Common myeloid progenitor, CD34-positive (primary cell): ENCODE measurements around the gene CMTM4.
"Not testable (repeated sequence)": the region's sequence is repeated elsewhere in the genome, so short reads cannot be mapped to it uniquely, and the experiment has no call there.

Experiments
- CTCF ChIA-PET: fragments of 350-600 bp; sonication (Branson Sonifier 250); formaldehyde crosslinking; loops from one replicate; lab custom pipeline; 2021; ENCODE audit warnings: antibody characterized with exemption; lab: Charles Lee
- POLR2A ChIA-PET: fragments of 350-600 bp; sonication (Branson Sonifier 250); formaldehyde crosslinking; loops from one replicate; lab custom pipeline; 2021; ENCODE audit warnings: antibody characterized with exemption; lab: Charles Lee
- DNase-seq, 3 donors: peaks; one replicate each; pipeline versions ENCODE4 v3.0.0 to v3.0.0-alpha.2; 2013
- H3K27ac ChIP-seq, 2 experiments: 1 replicate in 1 of 2; 2 replicates in 1 of 2; pipeline ENCODE4 v1.7.0; 2013; ENCODE audit warnings: inconsistent platforms in 2 of 2, low read length in 2 of 2, mild to moderate bottlenecking in 2 of 2, low read depth in 1 of 2, moderate library complexity in 1 of 2; ENCODE audit not compliant: severe bottlenecking in 2 of 2, insufficient read depth in 1 of 2, poor library complexity in 1 of 2
- H3K27me3 ChIP-seq, 5 experiments: replicated peaks in 2 of 5; 1 replicate in 3 of 5; 2 replicates in 2 of 5; pipeline versions ENCODE4 v1.6.1 to v1.7.0; 2013; ENCODE audit warnings: low read length in 4 of 5, mild to moderate bottlenecking in 2 of 5, moderate library complexity in 2 of 5, inconsistent platforms in 1 of 5; ENCODE audit not compliant: insufficient read depth in 5 of 5, control insufficient read depth in 4 of 5
- H3K36me3 ChIP-seq, 4 experiments: 1 replicate in 2 of 4; 2 replicates in 2 of 4; pipeline versions ENCODE4 v1.6.1 to v1.7.0; 2013; ENCODE audit warnings: low read length in 3 of 4, control low read depth in 1 of 4, mild to moderate bottlenecking in 1 of 4; ENCODE audit not compliant: control insufficient read depth in 4 of 4, insufficient read depth in 4 of 4
- H3K4me1 ChIP-seq, 4 experiments: 1 replicate in 3 of 4; 2 replicates in 1 of 4; pipeline versions ENCODE4 v1.6.1 to v1.7.1; 2013; ENCODE audit warnings: low read length in 3 of 4, mild to moderate bottlenecking in 3 of 4, control low read depth in 1 of 4, inconsistent platforms in 1 of 4, moderate library complexity in 1 of 4; ENCODE audit not compliant: control insufficient read depth in 4 of 4, insufficient read depth in 4 of 4; ENCODE audit errors: control extremely low read depth in 1 of 4
- H3K4me3 ChIP-seq, 7 experiments: 1 replicate in 4 of 7; 2 replicates in 3 of 7; pipeline versions ENCODE4 v1.5.1 to v1.7.0; 2013; ENCODE audit warnings: mild to moderate bottlenecking in 7 of 7, low read length in 6 of 7, moderate library complexity in 6 of 7, inconsistent platforms in 2 of 7, low read depth in 2 of 7, control low read depth in 1 of 7; ENCODE audit not compliant: insufficient read depth in 4 of 7, control insufficient read depth in 1 of 7; ENCODE audit errors: extremely low read depth in 1 of 7
- H3K9me3 ChIP-seq, 5 experiments: 1 replicate in 4 of 5; 2 replicates in 1 of 5; pipeline versions ENCODE4 v1.6.1 to v1.7.1; 2013; ENCODE audit warnings: low read length in 4 of 5, mild to moderate bottlenecking in 2 of 5, inconsistent platforms in 1 of 5, low read depth in 1 of 5, moderate library complexity in 1 of 5; ENCODE audit not compliant: control insufficient read depth in 4 of 5, insufficient read depth in 2 of 5; ENCODE audit errors: control extremely low read depth in 1 of 5
- WGBS: methylation state at CpG from one replicate; pipeline ENCODE4 v1.1.5; 2013; ENCODE audit not compliant: insufficient coverage; 5-methylcytosine and 5-hydroxymethylcytosine counted together

Gene CMTM4

GRCh38 chr16:66574081-66574480, 122.5 kb downstream of the CMTM4 start:
- ChIA-PET CTCF (interaction anchor here (0.9 to 9.9 kb wide), 9 partner anchors 9 to 95 kb away, joined by 3 to 82 read pairs (median 5); partner anchors contain the start of gene CMTM1), POLR2A (interaction anchor here (1.7 kb wide), 1 partner anchor 21 kb away, joined by 6 read pairs; the partner anchor contains the start of gene CKLF)
- Histone ChIP-seq H3K9me3 (no peaks in the 10 kb centered on the region), H3K4me3 (no peak overlapping the region), H3K27me3 (peaks cover 0 to 1% (median 0%) of the 10 kb centered on the region in 5 experiments), H3K4me1 (peaks cover 14 to 56% (median 38%) of the 10 kb centered on the region in 4 experiments), H3K27ac (no peak overlapping the region), H3K36me3 (peaks cover 0 to 4% (median 0%) of the 10 kb centered on the region in 4 experiments)
- 100% methylated on average over 1 of the region's 1 CpG for WGBS
- no peak for DNase-seq

GRCh38 chr16:66572356-66572755, 124.2 kb downstream of the CMTM4 start:
- Histone ChIP-seq H3K36me3 (peaks cover 0 to 4% (median under 1%) of the 10 kb centered on the region in 4 experiments), H3K9me3 (no peaks in the 10 kb centered on the region), H3K4me3 (peak overlapping the region in 2 of 7 experiments; percentile 3 to 22), H3K4me1 (peaks cover 6 to 42% (median 23%) of the 10 kb centered on the region in 4 experiments), H3K27ac (no peak overlapping the region), H3K27me3 (no peaks in the 10 kb centered on the region)
- POLR2A ChIA-PET = no interaction called here
- 0% methylated on average over 2 of the region's 2 CpGs for WGBS
- CTCF ChIA-PET = interaction anchor here (0.6 to 9.9 kb wide), 12 partner anchors 8 to 166 kb away, joined by 3 to 82 read pairs (median 8); partner anchors contain the start of genes CMTM1 and CMTM3
- DNase-seq = peak in 2 of 3 donors; percentile 37 to 51

- Histone ChIP-seq H3K27ac (no peak overlapping the region), H3K9me3 (no peaks in the 10 kb centered on the region), H3K4me1 (peaks cover 9 to 43% (median 25%) of the 10 kb centered on the region in 4 experiments), H3K36me3 (peaks cover 2 to 25% (median 16%) of the 10 kb centered on the region in 4 experiments), H3K27me3 (no peaks in the 10 kb centered on the region), H3K4me3 (no peak overlapping the region)
- no peak for DNase-seq
- WGBS = 86% methylated on average over 2 of the region's 3 CpGs
- ChIA-PET CTCF (interaction anchor here (0.9 to 5.3 kb wide), 10 partner anchors 10 to 163 kb away, joined by 3 to 20 read pairs (median 10); partner anchors contain the start of gene CKLF), POLR2A (interaction anchor here (0.6 kb wide), 1 partner anchor 9 kb away, joined by 3 read pairs; no protein-coding TSS in a partner anchor)
These were observed 126.6 kb downstream of the CMTM4 start for GRCh38 chr16:66569827-66570405.

- no peaks in the 10 kb centered on the region for H3K27me3 ChIP-seq
- peaks cover 2 to 29% (median 17%) of the 10 kb centered on the region in 4 experiments for H3K36me3 ChIP-seq
- peaks cover 10 to 43% (median 26%) of the 10 kb centered on the region in 4 experiments for H3K4me1 ChIP-seq
- H3K27ac ChIP-seq = no peak overlapping the region
- CTCF ChIA-PET = interaction anchor here (0.9 to 5.3 kb wide), 10 partner anchors 9 to 162 kb away, joined by 3 to 20 read pairs (median 6); partner anchors contain the start of gene CKLF
- H3K9me3 ChIP-seq = no peaks in the 10 kb centered on the region
- no peak for DNase-seq
- no peak overlapping the region for H3K4me3 ChIP-seq
- no CpG with 5 or more reads among the region's 1 CpG for WGBS
- POLR2A ChIA-PET = no interaction called here
These were observed 127.4 kb downstream of the CMTM4 start for GRCh38 chr16:66569131-66569530.

- CTCF ChIA-PET = interaction anchor here (0.9 to 4.6 kb wide), 4 partner anchors 13 to 43 kb away, joined by 3 to 20 read pairs (median 9); partner anchors contain the start of gene CKLF
- Histone ChIP-seq H3K4me1 (peaks cover 17 to 41% (median 27%) of the 10 kb centered on the region in 4 experiments), H3K27ac (no peak overlapping the region), H3K9me3 (no peaks in the 10 kb centered on the region), H3K4me3 (no peak overlapping the region), H3K36me3 (peaks cover 2 to 32% (median 18%) of the 10 kb centered on the region in 4 experiments), H3K27me3 (no peaks in the 10 kb centered on the region)
- POLR2A ChIA-PET = no interaction called here
- WGBS = 100% methylated on average over 2 of the region's 2 CpGs
- no peak for DNase-seq
These were observed 128.2 kb downstream of the CMTM4 start for GRCh38 chr16:66568355-66568754.

GRCh38 chr16:66567270-66567669, 129.3 kb downstream of the CMTM4 start:
- H3K36me3 ChIP-seq = peaks cover 2 to 32% (median 18%) of the 10 kb centered on the region in 4 experiments
- H3K27me3 ChIP-seq, DNase-seq, POLR2A ChIA-PET, H3K9me3 ChIP-seq, H3K27ac ChIP-seq, H3K4me3 ChIP-seq: not testable (repeated sequence)
- CTCF ChIA-PET = interaction anchor here (1.4 to 6.8 kb wide), 2 partner anchors 8 to 51 kb away, joined by 3 to 82 read pairs; partner anchors contain the start of gene CMTM2
- no CpG with 5 or more reads among the region's 3 CpGs for WGBS
- H3K4me1 ChIP-seq = peaks cover 21 to 38% (median 32%) of the 10 kb centered on the region in 4 experiments
